Fibroblast of mammary gland (primary cell): Measurements from ENCODE around the gene ATP13A3.
A peak's percentile ranks its signal among the peaks of the same experiment; 100 is the strongest.
"Not testable (repeated sequence)": the region's sequence is repeated elsewhere in the genome, so short reads cannot be mapped to it uniquely, and the experiment has no call there.

Experiments
- DNase-seq: peaks from one replicate; pipeline ENCODE4 v3.0.0-alpha.2; 2010; ENCODE audit warnings: low read depth
- H3K4me3 ChIP-seq: 2 replicates; pipeline ENCODE4 v1.5.1; 2011; ENCODE audit warnings: low read depth, mild to moderate bottlenecking, low read length, moderate library complexity; ENCODE audit not compliant: control insufficient read depth
- TF ChIP-seq, protein P1 (sequence below): conservative IDR thresholded peaks from 2 replicates; pipeline ENCODE4 v1.5.1; 2011; ENCODE audit warnings: low read depth, low read length, inconsistent platforms; ENCODE audit not compliant: control insufficient read depth, insufficient read depth

The ATP13A3 gene

DNA sequence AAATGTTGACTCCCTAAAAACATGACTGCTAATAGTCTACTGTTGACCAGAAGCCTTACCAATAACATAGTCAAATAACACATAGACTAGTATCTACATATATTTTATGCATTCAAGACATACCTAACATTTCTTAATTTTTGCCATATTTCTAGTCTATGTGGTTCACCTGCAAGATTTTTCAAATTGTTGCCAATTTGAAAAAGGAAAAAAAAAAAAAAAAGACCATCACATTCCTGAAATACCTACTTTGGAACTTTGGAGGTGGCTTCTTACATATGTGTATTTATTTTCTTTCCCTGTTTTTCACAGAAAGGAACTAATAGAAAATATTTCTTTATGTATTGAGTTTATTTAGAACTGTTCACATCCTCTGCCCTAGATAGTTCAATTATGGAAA, 13.4 kb upstream of the ATP13A3 start:
- TF ChIP-seq, protein P1, sequence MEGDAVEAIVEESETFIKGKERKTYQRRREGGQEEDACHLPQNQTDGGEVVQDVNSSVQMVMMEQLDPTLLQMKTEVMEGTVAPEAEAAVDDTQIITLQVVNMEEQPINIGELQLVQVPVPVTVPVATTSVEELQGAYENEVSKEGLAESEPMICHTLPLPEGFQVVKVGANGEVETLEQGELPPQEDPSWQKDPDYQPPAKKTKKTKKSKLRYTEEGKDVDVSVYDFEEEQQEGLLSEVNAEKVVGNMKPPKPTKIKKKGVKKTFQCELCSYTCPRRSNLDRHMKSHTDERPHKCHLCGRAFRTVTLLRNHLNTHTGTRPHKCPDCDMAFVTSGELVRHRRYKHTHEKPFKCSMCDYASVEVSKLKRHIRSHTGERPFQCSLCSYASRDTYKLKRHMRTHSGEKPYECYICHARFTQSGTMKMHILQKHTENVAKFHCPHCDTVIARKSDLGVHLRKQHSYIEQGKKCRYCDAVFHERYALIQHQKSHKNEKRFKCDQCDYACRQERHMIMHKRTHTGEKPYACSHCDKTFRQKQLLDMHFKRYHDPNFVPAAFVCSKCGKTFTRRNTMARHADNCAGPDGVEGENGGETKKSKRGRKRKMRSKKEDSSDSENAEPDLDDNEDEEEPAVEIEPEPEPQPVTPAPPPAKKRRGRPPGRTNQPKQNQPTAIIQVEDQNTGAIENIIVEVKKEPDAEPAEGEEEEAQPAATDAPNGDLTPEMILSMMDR = no peak
- DNase-seq = no peak
- no peak overlapping the region for H3K4me3 ChIP-seq

DNA sequence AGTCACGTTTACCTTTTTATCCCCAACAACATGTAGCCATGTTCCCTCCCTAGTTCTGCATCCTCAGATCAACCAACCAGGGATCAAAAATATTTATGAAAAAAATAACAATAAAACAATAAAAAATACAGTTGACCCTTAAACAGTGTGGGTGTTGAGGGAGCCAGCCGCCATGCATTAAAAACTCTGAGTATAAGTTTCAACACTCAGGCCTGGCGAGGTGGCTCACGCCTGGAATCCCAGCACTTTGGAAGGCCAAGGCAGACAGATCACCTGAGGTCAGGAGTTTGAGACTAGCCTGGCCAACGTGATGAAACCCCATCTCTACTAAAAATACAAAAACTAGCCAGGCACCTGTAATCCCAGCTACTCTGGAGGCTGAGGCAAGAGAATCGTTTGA, 12.7 kb upstream of the ATP13A3 start:
- not testable (repeated sequence) for DNase-seq, H3K4me3 ChIP-seq

DNA sequence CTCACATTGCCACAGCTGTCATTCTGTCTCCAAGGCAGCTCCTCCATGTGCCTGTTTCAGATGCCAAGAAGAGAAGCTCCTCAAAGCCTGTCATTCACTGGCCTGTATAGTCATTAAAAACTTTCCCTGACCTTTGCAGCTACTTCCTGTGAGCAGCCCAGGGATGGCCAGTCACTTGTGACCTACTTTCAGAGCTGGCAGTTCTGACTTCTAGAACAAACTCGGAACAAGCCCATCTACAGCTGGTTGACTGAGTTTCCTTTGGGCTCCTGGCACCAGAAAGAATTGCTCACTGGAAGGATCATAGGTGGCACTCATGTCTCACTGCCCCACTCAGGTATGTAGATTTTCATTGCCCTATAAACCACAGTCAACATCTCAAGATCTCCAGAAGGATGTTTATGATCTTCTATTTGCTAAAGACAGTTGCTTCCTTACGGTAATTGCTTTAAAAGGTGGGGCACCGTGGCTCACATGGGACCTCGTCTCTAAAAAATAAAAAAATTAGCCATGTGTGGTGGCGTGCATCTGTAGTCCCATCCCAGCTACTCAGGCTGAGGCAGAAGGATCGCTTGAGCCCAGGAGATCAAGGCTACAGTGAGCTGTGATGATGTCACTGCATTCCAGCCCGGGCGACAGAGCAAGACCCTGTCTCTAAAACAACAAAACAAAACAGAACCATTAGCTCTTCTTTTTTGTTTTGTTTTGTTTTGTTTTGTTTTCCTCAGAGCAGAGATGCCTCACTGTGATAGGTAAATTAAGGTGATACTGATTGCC, 11.2 kb upstream of the ATP13A3 start:
- H3K4me3 ChIP-seq = no peak overlapping the region
- TF ChIP-seq, protein P1 = no peak
- peak; percentile 61 for DNase-seq

DNA sequence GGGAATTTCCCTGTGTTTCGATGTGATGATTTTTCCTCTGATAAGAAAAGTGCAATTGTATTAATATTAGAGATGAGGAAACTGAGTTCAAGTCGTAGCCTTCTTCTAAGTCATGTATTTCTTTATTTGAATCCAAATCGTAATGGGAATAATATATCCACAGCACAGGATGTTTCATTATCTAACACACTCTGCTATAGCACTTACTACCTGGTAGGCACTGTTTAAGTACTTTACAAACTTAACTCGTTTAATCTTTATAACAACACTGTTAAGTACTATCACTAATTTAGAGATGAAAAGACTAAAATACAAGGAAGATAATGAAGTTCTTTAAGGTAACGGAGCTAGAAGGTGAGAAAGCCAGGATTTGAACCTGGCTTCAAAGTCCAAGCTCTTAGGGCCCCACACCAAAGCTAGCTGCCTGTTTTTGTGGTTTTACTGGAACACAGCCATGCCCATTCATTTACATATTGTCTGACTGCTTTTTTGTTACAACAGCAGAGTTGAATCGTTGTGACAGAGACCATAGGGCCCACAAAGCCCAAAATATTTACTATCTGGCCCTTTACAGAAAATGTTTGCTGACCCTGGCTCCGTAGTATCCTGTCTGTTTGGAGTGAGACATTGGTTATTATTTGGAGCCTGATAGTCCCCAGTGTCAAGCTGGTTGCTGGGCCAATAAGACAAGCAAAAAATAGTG, 9.6 kb upstream of the ATP13A3 start:
- DNase-seq = no peak
- H3K4me3 ChIP-seq = no peak overlapping the region
- TF ChIP-seq, protein P1 = no peak

DNA sequence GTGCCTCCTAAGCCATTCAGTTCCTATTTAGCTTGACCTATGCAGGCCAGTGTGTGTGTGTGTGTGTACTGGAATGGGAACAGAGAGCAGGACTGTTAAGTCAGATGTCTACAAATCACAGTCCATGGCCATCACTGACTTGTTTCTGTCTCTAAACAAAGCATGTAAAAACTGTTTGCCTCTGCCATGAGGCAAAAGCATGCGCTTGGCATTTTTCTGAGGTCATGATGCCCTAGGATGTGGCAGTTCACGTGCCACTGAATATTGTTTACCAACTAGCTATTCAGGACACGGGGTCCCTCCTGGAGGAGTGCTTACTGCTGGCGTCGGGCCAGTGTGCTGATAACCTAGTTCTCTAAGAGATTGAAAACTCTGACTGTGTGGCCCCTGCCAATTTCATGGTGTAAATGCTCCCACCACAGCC, 8.2 kb upstream of the ATP13A3 start:
- H3K4me3 ChIP-seq = no peak overlapping the region
- TF ChIP-seq, protein P1 = no peak
- DNase-seq = peak; percentile 37

DNA sequence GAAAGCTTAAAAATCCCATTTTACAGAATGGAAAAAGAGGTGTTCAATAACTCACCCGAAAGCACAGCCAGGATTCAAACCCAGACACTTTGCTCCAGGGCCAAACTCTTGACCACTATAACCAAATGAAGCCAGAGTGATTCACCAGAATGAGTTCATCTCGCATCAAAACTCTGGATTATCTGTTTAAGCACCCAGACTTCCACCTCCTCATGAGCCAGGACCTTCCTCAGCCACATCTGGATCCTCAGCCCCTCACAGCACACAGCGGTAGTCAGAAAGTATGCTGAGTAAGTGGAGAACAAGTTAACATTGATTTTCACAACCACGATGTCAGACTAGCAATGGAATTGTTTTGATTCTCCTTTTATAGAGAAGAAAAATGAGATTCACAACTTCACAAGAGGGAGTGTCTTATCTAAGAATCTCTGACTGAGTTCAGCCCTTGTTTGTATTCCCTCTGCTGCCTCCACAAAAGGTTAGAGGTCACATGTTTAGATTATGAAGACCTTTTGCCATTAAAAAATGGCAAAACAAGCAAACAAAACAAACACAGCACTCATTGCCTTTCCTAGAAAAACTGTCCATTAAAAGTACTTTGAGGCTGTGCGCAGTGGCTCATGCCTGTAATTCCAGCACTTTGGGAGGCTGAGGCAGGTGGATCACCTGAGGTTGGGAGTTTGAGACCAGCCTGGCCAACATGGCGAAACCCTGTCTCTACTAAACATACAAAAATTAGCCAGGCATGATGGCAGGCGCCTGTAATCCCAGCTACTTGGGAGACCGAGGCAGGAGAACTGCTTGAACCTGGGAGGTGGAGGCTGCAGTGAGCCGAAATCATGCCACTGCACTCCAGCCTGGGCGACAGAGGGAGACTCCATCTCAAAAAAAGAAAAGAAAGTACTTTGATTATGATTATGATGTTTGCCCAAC, 7.5 kb upstream of the ATP13A3 start:
- DNase-seq = peak; percentile 97
- not testable (repeated sequence) for H3K4me3 ChIP-seq

DNA sequence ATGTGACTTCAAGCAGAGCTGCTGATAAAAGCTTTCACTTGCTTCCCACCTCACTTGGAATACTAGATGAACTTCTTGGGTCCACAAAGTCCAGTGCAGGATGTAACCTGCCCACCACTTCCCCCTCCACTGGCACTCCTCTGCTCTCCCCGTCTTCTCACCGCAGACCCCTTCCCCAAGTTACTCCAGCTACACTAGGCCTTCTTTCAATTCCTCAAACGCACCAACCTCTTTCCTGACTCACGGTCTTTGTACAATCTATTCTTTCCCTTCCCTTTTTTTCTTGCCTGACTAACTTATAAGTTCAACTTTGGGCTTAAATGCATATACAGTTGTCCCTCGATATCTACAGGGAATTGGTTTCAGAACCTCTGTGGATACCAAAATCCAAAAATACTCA, 5.2 kb upstream of the ATP13A3 start:
- no peak overlapping the region for H3K4me3 ChIP-seq
- TF ChIP-seq, protein P1 = no peak
- no peak for DNase-seq
